Brain microvascular endothelial cell (primary cell): ENCODE results near the gene ADGRL3.

Source experiments
- DNase-seq: peaks from one replicate; pipeline ENCODE4 v3.0.0-alpha.2; 2020
- H3K27ac ChIP-seq: fragments of 250-450 bp; sonication (Bioruptor Pico); 2 replicates; pipeline ENCODE4 v1.5.1; 2020; ENCODE audit warnings: mild to moderate bottlenecking, moderate library complexity
- H3K27me3 ChIP-seq: fragments of 250-450 bp; sonication (Bioruptor Pico); replicated peaks from 2 replicates; pipeline ENCODE4 v1.5.1; 2020; ENCODE audit warnings: mild to moderate bottlenecking
- H3K36me3 ChIP-seq: fragments of 250-450 bp; sonication (Bioruptor Pico); replicated peaks from 2 replicates; pipeline ENCODE4 v1.5.1; 2020; ENCODE audit warnings: mild to moderate bottlenecking
- H3K4me3 ChIP-seq: 2 replicates; pipeline ENCODE4 v1.5.1; 2011; ENCODE audit warnings: low read depth, mild to moderate bottlenecking, control low read depth, low read length, moderate library complexity
- in situ Hi-C: cut with HindIII; loops from 2 replicates; pipeline ENCODE4 v1.10.0; 2017; ENCODE audit warnings: low sequenced_read_pairs, low pct_ligation_motif_present
- TF ChIP-seq, protein P1 (sequence below): IDR thresholded peaks from 2 replicates; pipeline ENCODE4 v1.5.1; 2011; ENCODE audit warnings: low read depth, mild to moderate bottlenecking, moderate library complexity, low read length, control low read depth, inconsistent platforms; ENCODE audit errors: missing control alignments

ADGRL3 gene

DNA sequence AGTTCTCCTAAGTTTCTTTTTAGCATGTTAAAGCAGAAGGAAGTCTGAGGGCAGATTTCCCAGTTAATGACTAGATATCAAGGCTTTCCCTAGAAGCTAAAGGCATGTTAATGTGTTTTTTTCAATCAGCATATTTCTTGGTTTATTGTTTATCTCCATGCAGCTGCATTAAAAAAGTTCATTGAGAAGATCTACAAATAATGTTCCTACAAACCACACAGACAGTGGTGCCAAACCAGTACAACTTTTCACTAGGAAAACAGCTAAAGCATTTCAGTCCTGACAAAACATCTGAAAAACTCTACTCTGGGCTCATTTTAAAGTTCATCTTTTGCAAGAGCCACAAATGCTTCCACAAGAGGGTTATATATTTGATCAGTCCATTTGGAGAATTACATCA lies 320.0 kb downstream of the ADGRL3 start:
- Histone ChIP-seq H3K4me3 (no peak overlapping the region), H3K27me3 (no peaks in the 10 kb centered on the region), H3K36me3 (no peaks in the 10 kb centered on the region), H3K27ac (no peak overlapping the region)
- in situ Hi-C loops, result no loop called here
- TF ChIP-seq, protein P1, sequence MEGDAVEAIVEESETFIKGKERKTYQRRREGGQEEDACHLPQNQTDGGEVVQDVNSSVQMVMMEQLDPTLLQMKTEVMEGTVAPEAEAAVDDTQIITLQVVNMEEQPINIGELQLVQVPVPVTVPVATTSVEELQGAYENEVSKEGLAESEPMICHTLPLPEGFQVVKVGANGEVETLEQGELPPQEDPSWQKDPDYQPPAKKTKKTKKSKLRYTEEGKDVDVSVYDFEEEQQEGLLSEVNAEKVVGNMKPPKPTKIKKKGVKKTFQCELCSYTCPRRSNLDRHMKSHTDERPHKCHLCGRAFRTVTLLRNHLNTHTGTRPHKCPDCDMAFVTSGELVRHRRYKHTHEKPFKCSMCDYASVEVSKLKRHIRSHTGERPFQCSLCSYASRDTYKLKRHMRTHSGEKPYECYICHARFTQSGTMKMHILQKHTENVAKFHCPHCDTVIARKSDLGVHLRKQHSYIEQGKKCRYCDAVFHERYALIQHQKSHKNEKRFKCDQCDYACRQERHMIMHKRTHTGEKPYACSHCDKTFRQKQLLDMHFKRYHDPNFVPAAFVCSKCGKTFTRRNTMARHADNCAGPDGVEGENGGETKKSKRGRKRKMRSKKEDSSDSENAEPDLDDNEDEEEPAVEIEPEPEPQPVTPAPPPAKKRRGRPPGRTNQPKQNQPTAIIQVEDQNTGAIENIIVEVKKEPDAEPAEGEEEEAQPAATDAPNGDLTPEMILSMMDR, result no peak
- DNase-seq, result no peak

DNA sequence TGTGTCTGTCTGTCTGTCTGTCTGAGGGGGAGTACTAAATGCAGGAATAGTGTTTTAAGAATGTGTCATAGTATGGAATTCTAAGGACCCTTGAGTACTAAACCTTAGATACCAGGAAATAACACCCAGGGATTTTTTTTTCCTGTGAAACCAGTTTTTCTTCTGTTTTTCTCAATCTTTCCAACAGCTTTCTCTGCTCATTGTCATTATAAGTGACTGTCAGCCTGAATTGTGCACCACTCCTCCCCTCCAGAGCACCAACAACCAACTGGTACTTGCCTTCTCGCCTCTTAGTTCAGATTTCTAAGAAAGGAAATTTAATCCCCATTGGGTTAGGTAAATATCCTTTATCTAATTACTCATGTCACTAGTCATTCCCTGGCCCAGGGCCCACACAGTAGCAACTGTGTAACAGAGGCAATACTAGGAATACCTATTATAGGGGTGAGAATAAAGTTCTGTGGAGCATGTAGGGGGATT lies 320.6 kb downstream of the ADGRL3 start:
- Histone ChIP-seq H3K27ac (peak overlapping the region; percentile 65), H3K4me3 (no peak overlapping the region), H3K36me3 (no peaks in the 10 kb centered on the region), H3K27me3 (no peaks in the 10 kb centered on the region)
- DNase-seq, result peak; percentile 88
- TF ChIP-seq, protein P1, result no peak
- in situ Hi-C loops, result no loop called here

DNA sequence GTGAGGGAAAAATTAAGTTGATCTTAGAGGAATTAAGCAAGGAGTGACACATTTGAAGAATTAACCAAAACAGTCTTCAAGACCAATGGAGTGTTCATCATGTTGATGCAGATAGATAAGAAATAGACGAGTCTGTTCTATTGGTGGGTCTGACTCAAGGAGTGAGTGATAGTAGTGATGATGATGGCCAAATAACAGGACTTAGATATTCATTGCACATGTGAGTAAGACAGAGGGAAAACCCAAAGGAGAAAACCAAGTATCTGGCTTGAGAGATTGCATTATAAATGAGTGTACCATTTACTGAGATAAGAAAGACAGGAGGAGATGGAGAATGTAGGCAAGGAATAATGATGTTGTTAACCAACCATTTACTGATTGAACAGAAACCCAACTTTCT lies 321.3 kb downstream of the ADGRL3 start:
- TF ChIP-seq, protein P1, result no peak
- H3K4me3 ChIP-seq, result no peak overlapping the region
- peak overlapping the region; percentile 65 for H3K27ac ChIP-seq
- in situ Hi-C loops, result no loop called here
- no peaks in the 10 kb centered on the region for H3K36me3 ChIP-seq
- DNase-seq, result peak; percentile 73
- no peaks in the 10 kb centered on the region for H3K27me3 ChIP-seq

DNA sequence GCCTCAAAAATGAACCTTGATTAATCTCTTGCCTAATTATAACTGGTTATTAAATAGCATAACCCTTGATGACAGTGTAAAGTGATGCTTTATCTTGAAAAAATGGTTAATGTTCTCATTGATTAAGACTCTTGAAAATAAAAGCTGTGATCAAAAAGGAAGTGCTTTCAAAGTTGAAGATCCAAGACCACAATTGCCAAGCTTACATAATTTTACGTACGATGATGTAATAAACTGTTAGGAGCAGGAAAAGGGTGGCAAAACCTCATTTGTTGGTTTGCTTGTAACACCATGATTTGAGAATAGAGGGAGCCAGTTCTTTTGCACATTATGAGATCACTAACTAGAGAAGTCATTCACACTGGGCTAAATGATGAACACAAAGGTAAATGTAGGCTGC lies 322.2 kb downstream of the ADGRL3 start:
- in situ Hi-C loops, result no loop called here
- no peak for DNase-seq
- no peaks in the 10 kb centered on the region for H3K27me3 ChIP-seq
- H3K27ac ChIP-seq, result no peak overlapping the region
- TF ChIP-seq, protein P1, result no peak
- no peaks in the 10 kb centered on the region for H3K36me3 ChIP-seq
- H3K4me3 ChIP-seq, result no peak overlapping the region

DNA sequence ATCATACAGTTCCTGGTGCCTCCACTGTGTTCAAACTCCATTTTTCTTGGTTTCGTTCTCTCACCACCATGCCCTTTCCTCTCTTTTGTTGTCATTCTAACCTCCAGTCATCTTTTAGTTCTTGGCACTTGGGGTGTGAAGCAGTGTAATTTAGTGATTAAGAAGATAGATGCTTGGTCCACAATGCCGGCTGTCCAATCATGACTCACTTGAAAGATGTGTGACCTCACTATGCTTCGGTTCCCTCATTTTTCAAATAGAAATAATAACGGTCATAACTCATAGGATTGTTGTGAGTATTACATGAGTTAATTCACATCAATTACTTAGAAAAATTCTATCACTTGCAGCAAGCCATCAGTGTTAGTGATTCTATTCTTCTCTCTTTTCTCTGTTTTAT lies 327.8 kb downstream of the ADGRL3 start:
- no peak overlapping the region for H3K27ac ChIP-seq
- H3K27me3 ChIP-seq, result no peaks in the 10 kb centered on the region
- no peak overlapping the region for H3K4me3 ChIP-seq
- no peaks in the 10 kb centered on the region for H3K36me3 ChIP-seq
- TF ChIP-seq, protein P1, result no peak
- peak; percentile 1 for DNase-seq
- in situ Hi-C loops, result no loop called here

DNA sequence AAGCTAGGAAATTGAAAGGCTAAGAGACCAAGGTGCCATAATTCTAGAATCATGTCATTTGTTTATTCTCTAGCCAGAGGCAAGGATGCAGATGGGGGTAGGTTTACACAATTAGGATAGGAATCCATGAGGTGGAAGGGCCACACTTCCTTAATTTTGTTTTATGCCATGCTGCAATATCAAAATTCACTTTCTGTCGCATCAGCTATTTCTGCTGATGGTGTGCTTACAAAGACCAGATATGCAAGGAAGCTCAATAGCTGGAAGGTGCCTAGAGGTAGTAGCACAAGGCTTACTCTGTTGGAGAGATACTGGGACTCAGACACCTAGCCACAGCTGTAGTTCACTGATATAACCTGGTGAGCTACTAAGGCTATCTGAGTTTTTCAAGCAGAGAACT lies 328.5 kb downstream of the ADGRL3 start:
- no peaks in the 10 kb centered on the region for H3K27me3 ChIP-seq
- TF ChIP-seq, protein P1, result no peak
- in situ Hi-C loops, result no loop called here

More for the DNA sequence above, 328.5 kb downstream of the ADGRL3 start:
- no peaks in the 10 kb centered on the region for H3K36me3 ChIP-seq
- no peak for DNase-seq
- no peak overlapping the region for H3K4me3 ChIP-seq
- H3K27ac ChIP-seq, result no peak overlapping the region
